Non-pigmented ciliary epithelial cell (primary cell): ENCODE measurements around the gene EIF2D.

ENCODE experiments used
- DNase-seq: peaks from one replicate; pipeline ENCODE4 v3.0.0-alpha.2; 2010; ENCODE audit warnings: low read depth

The EIF2D gene

GRCh38 chr1:206569556-206569955 is 42.7 kb downstream of the EIF2D start:
- DNase-seq, result no peak

GRCh38 chr1:206568779-206569352 is 43.4 kb downstream of the EIF2D start:
- DNase-seq, result no peak

- DNase-seq, result no peak
Observed at GRCh38 chr1:206568256-206568655, 44.0 kb downstream of the EIF2D start.

- no peak for DNase-seq
Observed at GRCh38 chr1:206566999-206567398, 45.3 kb downstream of the EIF2D start.

- DNase-seq, result no peak
Observed at GRCh38 chr1:206565995-206566394, 46.3 kb downstream of the EIF2D start.

- DNase-seq, result no peak
Observed at GRCh38 chr1:206563367-206564207, 48.7 kb downstream of the EIF2D start.

- no peak for DNase-seq
Observed at GRCh38 chr1:206560007-206560716, 52.1 kb downstream of the EIF2D start.

- DNase-seq, result no peak
Observed at GRCh38 chr1:206559672-206559995, 52.6 kb downstream of the EIF2D start.

GRCh38 chr1:206558794-206559671 is 53.2 kb downstream of the EIF2D start:
- no peak for DNase-seq

- no peak for DNase-seq
Observed at GRCh38 chr1:206557636-206558473, 54.4 kb downstream of the EIF2D start.

GRCh38 chr1:206556750-206557635 is 55.3 kb downstream of the EIF2D start:
- no peak for DNase-seq

GRCh38 chr1:206556047-206556749 is 56.1 kb downstream of the EIF2D start:
- no peak for DNase-seq

GRCh38 chr1:206555473-206555935 is 56.8 kb downstream of the EIF2D start:
- DNase-seq, result no peak

- no peak for DNase-seq
Observed at GRCh38 chr1:206554701-206555472, 57.4 kb downstream of the EIF2D start.

- no peak for DNase-seq
Observed at GRCh38 chr1:206554211-206554610, 58.1 kb downstream of the EIF2D start.

- no peak for DNase-seq
Observed at GRCh38 chr1:206551986-206552326, 60.3 kb downstream of the EIF2D start.

- no peak for DNase-seq
Observed at GRCh38 chr1:206551296-206551985, 60.8 kb downstream of the EIF2D start.

- DNase-seq, result no peak
Observed at GRCh38 chr1:206550446-206550845, 61.8 kb downstream of the EIF2D start.
